Naive B cell (primary cell): Measurements from ENCODE around the gene SLC2A1. TPM values are rescaled to one million over a fixed set of nuclear protein-coding genes. Genes with fewer than 3 reads are reported as not detected.

Experiments
- ATAC-seq, 2 donors: fragments of 150-1000 bp; cut with Tn5 transposase; 2 replicates each; pipeline ENCODE4 v1.10.0; 2021; ENCODE audit warnings: low read depth in 2 of 2, mild to moderate bottlenecking in 2 of 2, moderate library complexity in 2 of 2
- DNase-seq: peaks from one replicate; pipeline ENCODE4 v3.0.0; 2022
- H3K27ac Mint-ChIP-seq, 6 donors: one replicate each; pipeline ENCODE4 v1.8.0; 2020 to 2022; ENCODE audit warnings: mild to moderate bottlenecking in 6 of 6, mixed read lengths in 6 of 6, moderate library complexity in 5 of 6, inconsistent platforms in 2 of 6
- H3K27me3 Mint-ChIP-seq, 3 donors: one replicate each; pipeline ENCODE4 v1.8.0; 2021 to 2022; ENCODE audit warnings: mixed read lengths in 3 of 3, mild to moderate bottlenecking in 1 of 3
- H3K36me3 Mint-ChIP-seq, 2 donors: one replicate each; pipeline ENCODE4 v1.8.0; 2020 to 2022; ENCODE audit warnings: mixed read lengths in 2 of 2, inconsistent platforms in 1 of 2, mild to moderate bottlenecking in 1 of 2
- H3K4me1 Mint-ChIP-seq, 3 donors: one replicate each; pipeline ENCODE4 v1.8.0; 2020 to 2022; ENCODE audit warnings: mixed read lengths in 3 of 3, inconsistent platforms in 1 of 3, mild to moderate bottlenecking in 1 of 3, moderate library complexity in 1 of 3
- H3K4me3 Mint-ChIP-seq, 8 donors: one replicate each; pipeline ENCODE4 v1.8.0; 2020 to 2022; ENCODE audit warnings: mild to moderate bottlenecking in 8 of 8, mixed read lengths in 8 of 8, moderate library complexity in 8 of 8, inconsistent platforms in 2 of 8
- H3K9me3 Mint-ChIP-seq, 7 donors: one replicate each; pipeline ENCODE4 v1.8.0; 2020 to 2022; ENCODE audit warnings: mixed read lengths in 7 of 7, mild to moderate bottlenecking in 5 of 7, inconsistent platforms in 2 of 7, moderate library complexity in 1 of 7
- polyA plus RNA-seq, 6 donors: library from polyadenylated mRNA; unstranded; fragments of 300-500 nt; fragmentation: Illumina TruSeq; gene quantifications; one replicate each; pipeline ENCODE4 v1.2.3, GENCODE V29; 2021; ENCODE audit warnings: low read depth in 6 of 6

Gene SLC2A1
- polyA plus RNA-seq, 6 donors from 2014 or later = 58.4 to 125 (median 89.7) TPM

- DNase-seq = peak; percentile 68
Measured at GRCh38 chr1:42993502-42994136, 35.0 kb upstream of the SLC2A1 start.

GRCh38 chr1:42992054-42992571 lies 33.4 kb upstream of the SLC2A1 start:
- Mint-ChIP-seq H3K9me3 (peaks cover 2 to 11% (median 5%) of the 10 kb centered on the region in 7 donors), H3K36me3 (peaks cover 10 to 14% of the 10 kb centered on the region in 2 donors), H3K4me3 (no peak overlapping the region), H3K27ac (no peak overlapping the region), H3K4me1 (peaks cover 12 to 26% (median 16%) of the 10 kb centered on the region in 3 donors), H3K27me3 (no peaks in the 10 kb centered on the region)
- ATAC-seq (no peak), DNase-seq (no peak)

More at GRCh38 chr1:42993502-42994136, 35.0 kb upstream of the SLC2A1 start:
- Mint-ChIP-seq H3K36me3 (peaks cover 10 to 14% of the 10 kb centered on the region in 2 donors), H3K27me3 (no peaks in the 10 kb centered on the region), H3K9me3 (peaks cover 2 to 11% (median 5%) of the 10 kb centered on the region in 7 donors), H3K4me1 (peaks cover 12 to 26% (median 16%) of the 10 kb centered on the region in 3 donors), H3K4me3 (peak overlapping the region in 6 of 8 donors; percentile 2 to 38 (median 28)), H3K27ac (peak overlapping the region; percentile 20 to 96 (median 79))
- peak; percentile 99 to 100 for ATAC-seq

GRCh38 chr1:42990757-42991346 lies 32.2 kb upstream of the SLC2A1 start:
- ATAC-seq = no peak
- Mint-ChIP-seq H3K27me3 (no peaks in the 10 kb centered on the region), H3K4me1 (peaks cover 12 to 26% (median 16%) of the 10 kb centered on the region in 3 donors), H3K9me3 (peaks cover 2 to 11% (median 5%) of the 10 kb centered on the region in 7 donors), H3K27ac (peak overlapping the region in 1 of 6 donors; percentile 39), H3K36me3 (peaks cover 10 to 14% of the 10 kb centered on the region in 2 donors), H3K4me3 (no peak overlapping the region)
- DNase-seq = no peak

GRCh38 chr1:42983693-42984092 lies 25.0 kb upstream of the SLC2A1 start:
- peak overlapping the region in 1 of 6 donors; percentile 5 for H3K27ac Mint-ChIP-seq
- DNase-seq = no peak
- H3K9me3 Mint-ChIP-seq = no peaks in the 10 kb centered on the region
- H3K4me3 Mint-ChIP-seq = no peak overlapping the region
- no peak for ATAC-seq
- no peaks in the 10 kb centered on the region for H3K27me3 Mint-ChIP-seq
- H3K36me3 Mint-ChIP-seq = peaks cover 4 to 7% of the 10 kb centered on the region in 2 donors
- H3K4me1 Mint-ChIP-seq = peaks cover 16 to 24% (median 23%) of the 10 kb centered on the region in 3 donors

GRCh38 chr1:42983253-42983652 lies 24.6 kb upstream of the SLC2A1 start:
- peaks cover 16 to 24% (median 23%) of the 10 kb centered on the region in 3 donors for H3K4me1 Mint-ChIP-seq
- DNase-seq = no peak
- ATAC-seq = no peak
- peaks cover 4 to 9% of the 10 kb centered on the region in 2 donors for H3K36me3 Mint-ChIP-seq
- peak overlapping the region in 1 of 6 donors; percentile 83 for H3K27ac Mint-ChIP-seq
- H3K9me3 Mint-ChIP-seq = no peaks in the 10 kb centered on the region
- no peaks in the 10 kb centered on the region for H3K27me3 Mint-ChIP-seq
- H3K4me3 Mint-ChIP-seq = no peak overlapping the region

GRCh38 chr1:42982641-42983040 lies 24.0 kb upstream of the SLC2A1 start:
- Mint-ChIP-seq H3K27me3 (no peaks in the 10 kb centered on the region), H3K4me1 (peaks cover 16 to 24% (median 23%) of the 10 kb centered on the region in 3 donors), H3K27ac (peak overlapping the region in 2 of 6 donors; percentile 30 to 72), H3K36me3 (peaks cover 4 to 9% of the 10 kb centered on the region in 2 donors), H3K9me3 (peaks cover 0 to 1% (median 0%) of the 10 kb centered on the region in 7 donors), H3K4me3 (no peak overlapping the region)
- no peak for DNase-seq
- ATAC-seq = no peak

- ATAC-seq = no peak
- H3K4me3 Mint-ChIP-seq = no peak overlapping the region
- no peak for DNase-seq
- H3K9me3 Mint-ChIP-seq = peaks cover 0 to 2% (median 0%) of the 10 kb centered on the region in 7 donors
- peak overlapping the region in 1 of 6 donors; percentile 30 for H3K27ac Mint-ChIP-seq
- peaks cover 16 to 25% (median 23%) of the 10 kb centered on the region in 3 donors for H3K4me1 Mint-ChIP-seq
- peaks cover 4 to 9% of the 10 kb centered on the region in 2 donors for H3K36me3 Mint-ChIP-seq
- no peaks in the 10 kb centered on the region for H3K27me3 Mint-ChIP-seq
Measured at GRCh38 chr1:42981871-42982270, 23.2 kb upstream of the SLC2A1 start.

GRCh38 chr1:42981255-42981805 lies 22.7 kb upstream of the SLC2A1 start:
- no peak for ATAC-seq
- Mint-ChIP-seq H3K36me3 (peaks cover 4 to 9% of the 10 kb centered on the region in 2 donors), H3K27me3 (no peaks in the 10 kb centered on the region)

GRCh38 chr1:42979896-42980800 lies 21.5 kb upstream of the SLC2A1 start:
- H3K4me3 Mint-ChIP-seq = peak overlapping the region in 2 of 8 donors; percentile 25 to 45

More at GRCh38 chr1:42981255-42981805, 22.7 kb upstream of the SLC2A1 start:
- Mint-ChIP-seq H3K27ac (peak overlapping the region in 4 of 6 donors; percentile 4 to 86 (median 50)), H3K9me3 (peaks cover 0 to 2% (median 0%) of the 10 kb centered on the region in 7 donors), H3K4me1 (peaks cover 16 to 28% (median 23%) of the 10 kb centered on the region in 3 donors), H3K4me3 (peak overlapping the region in 1 of 8 donors; percentile 25)
- DNase-seq = no peak

GRCh38 chr1:42979036-42979430 lies 20.4 kb upstream of the SLC2A1 start:
- Mint-ChIP-seq H3K36me3 (peaks cover 4 to 9% of the 10 kb centered on the region in 2 donors), H3K4me1 (peaks cover 16 to 32% (median 29%) of the 10 kb centered on the region in 3 donors), H3K27me3 (no peaks in the 10 kb centered on the region), H3K4me3 (peak overlapping the region in 1 of 8 donors; percentile 68), H3K9me3 (peaks cover 0 to 2% (median 0%) of the 10 kb centered on the region in 7 donors), H3K27ac (peak overlapping the region in 4 of 6 donors; percentile 69 to 89 (median 84))
- DNase-seq (no peak), ATAC-seq (no peak)

More at GRCh38 chr1:42979896-42980800, 21.5 kb upstream of the SLC2A1 start:
- DNase-seq (peak; percentile 45), ATAC-seq (peak; percentile 96)
- H3K36me3 Mint-ChIP-seq = peaks cover 4 to 9% of the 10 kb centered on the region in 2 donors
- peaks cover 16 to 32% (median 29%) of the 10 kb centered on the region in 3 donors for H3K4me1 Mint-ChIP-seq
- H3K27ac Mint-ChIP-seq = peak overlapping the region in 5 of 6 donors; percentile 63 to 93 (median 84)
- no peaks in the 10 kb centered on the region for H3K27me3 Mint-ChIP-seq
- peaks cover 0 to 2% (median 0%) of the 10 kb centered on the region in 7 donors for H3K9me3 Mint-ChIP-seq

- DNase-seq (no peak), ATAC-seq (no peak)
- peak overlapping the region in 1 of 6 donors; percentile 27 for H3K27ac Mint-ChIP-seq
- H3K9me3 Mint-ChIP-seq = peaks cover 0 to 2% (median 0%) of the 10 kb centered on the region in 7 donors
- peaks cover 4 to 9% of the 10 kb centered on the region in 2 donors for H3K36me3 Mint-ChIP-seq
- no peak overlapping the region for H3K4me3 Mint-ChIP-seq
- peaks cover 16 to 32% (median 29%) of the 10 kb centered on the region in 3 donors for H3K4me1 Mint-ChIP-seq
- H3K27me3 Mint-ChIP-seq = no peaks in the 10 kb centered on the region
Measured at GRCh38 chr1:42978317-42979035, 19.8 kb upstream of the SLC2A1 start.

- Mint-ChIP-seq H3K9me3 (peaks cover 0 to 2% (median 0%) of the 10 kb centered on the region in 7 donors), H3K4me1 (peaks cover 16 to 32% (median 29%) of the 10 kb centered on the region in 3 donors), H3K36me3 (peaks cover 4 to 9% of the 10 kb centered on the region in 2 donors), H3K27ac (no peak overlapping the region), H3K4me3 (no peak overlapping the region), H3K27me3 (no peaks in the 10 kb centered on the region)
- ATAC-seq (no peak), DNase-seq (no peak)
Measured at GRCh38 chr1:42977653-42978052, 19.0 kb upstream of the SLC2A1 start.
